Type B pancreatic cell (in vitro differentiated cells): ENCODE measurements around the gene DNM1L. TPM values are rescaled to one million over a fixed set of nuclear protein-coding genes. Genes with fewer than 3 reads are reported as not detected.
"Not testable (repeated sequence)": the region's sequence is repeated elsewhere in the genome, so short reads cannot be mapped to it uniquely, and the experiment has no call there.

Source experiments
- DNase-seq: peaks from one replicate; pipeline ENCODE4 v3.0.0; 2021; ENCODE audit warnings: mixed read lengths; ENCODE audit not compliant: unreplicated experiment; ENCODE audit errors: extremely low spot score
- H3K27ac Mint-ChIP-seq: 2 replicates; pipeline ENCODE4 v1.8.0; 2021; ENCODE audit warnings: mild to moderate bottlenecking, mixed read lengths
- H3K27me3 Mint-ChIP-seq: 2 replicates; pipeline ENCODE4 v1.8.0; 2021; ENCODE audit warnings: mixed read lengths
- H3K36me3 Mint-ChIP-seq: 2 replicates; pipeline ENCODE4 v1.8.0; 2021; ENCODE audit warnings: mixed read lengths
- H3K4me1 Mint-ChIP-seq: one replicate; pipeline ENCODE4 v1.8.0; 2021; ENCODE audit warnings: mixed read lengths; ENCODE audit not compliant: unreplicated experiment
- H3K4me3 Mint-ChIP-seq: 2 replicates; pipeline ENCODE4 v1.8.0; 2021; ENCODE audit warnings: mild to moderate bottlenecking, mixed read lengths
- H3K9me3 Mint-ChIP-seq: 2 replicates; pipeline ENCODE4 v1.8.0; 2021; ENCODE audit warnings: mixed read lengths
- total RNA-seq: library from RNA; stranded (reverse); gene quantifications from 2 replicates; pipeline ENCODE4 v1.2.1, GENCODE V29; 2021; ENCODE audit warnings: low replicate concordance
- TF ChIP-seq, protein P1 (sequence below): fragments of 200-600 bp; sonication (generic); conservative IDR thresholded peaks from 2 replicates; pipeline ENCODE4 v1.5.0; 2021; ENCODE audit warnings: antibody characterized with exemption, mild to moderate bottlenecking

DNM1L gene
- total RNA-seq, 1 donor from 2014 or later, result 76.8 TPM

DNA sequence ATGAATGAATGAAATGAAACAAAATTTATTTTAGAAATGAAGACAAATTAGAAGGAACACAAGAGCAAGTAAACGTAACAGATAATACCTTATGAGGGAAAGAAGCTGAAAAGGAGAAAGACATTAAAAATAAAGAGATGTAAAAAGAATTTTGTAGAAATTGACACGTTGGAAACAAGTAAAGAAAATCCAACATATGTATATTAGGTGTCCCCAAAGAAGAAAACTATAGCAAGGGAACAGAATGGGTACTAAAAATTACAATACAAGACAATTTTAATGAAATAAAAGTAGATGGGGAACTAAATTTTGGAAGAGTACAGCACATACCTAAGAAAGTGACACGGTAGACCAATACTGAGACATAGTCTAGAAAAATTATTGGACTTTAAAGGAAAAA, 16.7 kb downstream of the DNM1L start:
- H3K27ac Mint-ChIP-seq, result no peak overlapping the region
- peaks cover 7% of the 10 kb centered on the region for H3K4me1 Mint-ChIP-seq
- H3K36me3 Mint-ChIP-seq, result peaks cover 48% of the 10 kb centered on the region
- no peak for DNase-seq
- TF ChIP-seq, protein P1, sequence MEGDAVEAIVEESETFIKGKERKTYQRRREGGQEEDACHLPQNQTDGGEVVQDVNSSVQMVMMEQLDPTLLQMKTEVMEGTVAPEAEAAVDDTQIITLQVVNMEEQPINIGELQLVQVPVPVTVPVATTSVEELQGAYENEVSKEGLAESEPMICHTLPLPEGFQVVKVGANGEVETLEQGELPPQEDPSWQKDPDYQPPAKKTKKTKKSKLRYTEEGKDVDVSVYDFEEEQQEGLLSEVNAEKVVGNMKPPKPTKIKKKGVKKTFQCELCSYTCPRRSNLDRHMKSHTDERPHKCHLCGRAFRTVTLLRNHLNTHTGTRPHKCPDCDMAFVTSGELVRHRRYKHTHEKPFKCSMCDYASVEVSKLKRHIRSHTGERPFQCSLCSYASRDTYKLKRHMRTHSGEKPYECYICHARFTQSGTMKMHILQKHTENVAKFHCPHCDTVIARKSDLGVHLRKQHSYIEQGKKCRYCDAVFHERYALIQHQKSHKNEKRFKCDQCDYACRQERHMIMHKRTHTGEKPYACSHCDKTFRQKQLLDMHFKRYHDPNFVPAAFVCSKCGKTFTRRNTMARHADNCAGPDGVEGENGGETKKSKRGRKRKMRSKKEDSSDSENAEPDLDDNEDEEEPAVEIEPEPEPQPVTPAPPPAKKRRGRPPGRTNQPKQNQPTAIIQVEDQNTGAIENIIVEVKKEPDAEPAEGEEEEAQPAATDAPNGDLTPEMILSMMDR, result no peak
- H3K27me3 Mint-ChIP-seq, result no peaks in the 10 kb centered on the region
- peaks cover 4% of the 10 kb centered on the region for H3K9me3 Mint-ChIP-seq
- H3K4me3 Mint-ChIP-seq, result no peak overlapping the region

DNA sequence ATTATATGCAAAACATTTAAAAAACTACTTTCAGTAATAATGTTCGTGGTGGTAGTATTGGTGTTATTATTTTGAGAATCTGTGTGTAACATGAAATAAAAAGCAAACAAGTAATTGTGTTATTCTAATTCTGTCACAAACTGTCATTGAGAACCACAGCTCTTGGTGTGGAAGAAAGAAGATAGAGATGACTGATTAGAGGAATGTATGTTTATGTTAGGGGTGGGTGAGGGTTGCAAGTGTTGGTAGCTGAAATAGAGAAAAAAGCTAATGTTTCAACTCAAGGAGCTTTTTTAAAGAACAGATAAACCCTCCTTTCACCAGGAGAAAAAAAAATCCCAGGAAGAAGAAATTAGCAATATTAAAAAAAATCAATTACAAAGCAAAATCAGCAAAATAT, 18.3 kb downstream of the DNM1L start:
- TF ChIP-seq, protein P1, result no peak
- DNase-seq, result no peak
- Mint-ChIP-seq H3K4me3 (no peak overlapping the region), H3K36me3 (peaks cover 47% of the 10 kb centered on the region), H3K27ac (no peak overlapping the region), H3K9me3 (peaks cover 4% of the 10 kb centered on the region), H3K27me3 (no peaks in the 10 kb centered on the region), H3K4me1 (peaks cover 7% of the 10 kb centered on the region)

DNA sequence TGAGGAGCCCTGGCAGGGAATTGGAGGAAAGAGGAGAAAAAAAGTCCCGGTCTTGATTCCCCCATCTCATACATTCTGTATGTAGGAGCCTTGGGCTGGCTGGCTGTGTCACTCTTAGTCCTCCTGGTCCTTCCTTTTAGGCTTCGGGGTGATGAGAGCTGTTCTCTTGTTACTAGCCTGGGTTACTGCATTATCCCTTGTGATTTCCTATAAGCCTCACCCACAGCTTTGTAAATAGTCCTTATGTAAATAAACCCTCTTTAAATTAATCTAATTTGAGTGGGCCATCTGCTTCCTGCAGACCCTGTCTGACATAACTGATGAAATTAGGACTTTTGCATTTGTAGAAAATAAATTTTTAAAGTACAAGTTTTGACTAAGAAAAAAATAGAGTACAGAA, 19.2 kb downstream of the DNM1L start:
- no peaks in the 10 kb centered on the region for H3K27me3 Mint-ChIP-seq
- H3K36me3 Mint-ChIP-seq, result peaks cover 44% of the 10 kb centered on the region
- TF ChIP-seq, protein P1, result no peak
- H3K9me3 Mint-ChIP-seq, result peaks cover 4% of the 10 kb centered on the region
- no peak overlapping the region for H3K27ac Mint-ChIP-seq
- DNase-seq, result no peak
- peaks cover 7% of the 10 kb centered on the region for H3K4me1 Mint-ChIP-seq
- no peak overlapping the region for H3K4me3 Mint-ChIP-seq

DNA sequence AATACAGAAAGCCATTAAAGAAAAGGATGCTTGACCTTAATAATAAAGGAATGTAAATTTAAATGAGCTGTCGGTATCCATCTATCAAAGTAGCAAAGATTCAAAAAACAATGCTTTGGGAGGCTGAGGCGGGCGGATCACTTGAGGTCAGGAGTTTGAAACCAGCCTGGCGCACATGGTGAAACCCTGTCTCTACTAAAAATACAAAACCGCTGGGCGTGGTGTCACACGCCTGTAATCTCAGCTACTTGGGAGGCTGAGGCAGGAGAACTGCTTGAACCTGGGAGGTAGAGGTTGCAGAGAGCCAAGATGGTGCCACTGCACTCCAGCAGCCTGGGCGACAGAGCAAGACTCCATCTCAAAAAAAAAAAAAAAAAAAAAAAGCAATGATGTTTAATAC, 20.3 kb downstream of the DNM1L start:
- not testable (repeated sequence) for H3K27me3 Mint-ChIP-seq, H3K4me3 Mint-ChIP-seq, DNase-seq, H3K9me3 Mint-ChIP-seq, H3K4me1 Mint-ChIP-seq, H3K27ac Mint-ChIP-seq
- H3K36me3 Mint-ChIP-seq, result peaks cover 37% of the 10 kb centered on the region

DNA sequence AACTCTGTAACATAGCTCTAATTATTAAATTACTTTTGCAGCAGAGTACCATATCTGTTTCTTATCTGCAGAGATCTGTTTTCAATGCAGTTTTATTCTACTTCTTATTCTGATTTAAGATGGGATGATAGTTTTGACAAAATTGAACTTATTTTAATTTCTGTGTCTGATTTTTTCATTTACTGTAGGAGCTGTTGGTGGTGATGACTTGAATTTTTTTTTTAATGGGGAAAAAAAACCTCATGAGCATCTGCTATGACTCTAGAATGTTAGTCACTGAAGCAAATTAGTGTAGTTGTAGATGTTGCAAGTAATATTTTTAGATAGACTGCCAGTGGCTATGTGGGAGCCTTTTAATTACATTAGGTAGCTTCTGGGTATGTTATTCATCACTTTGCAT, 23.4 kb downstream of the DNM1L start:
- no peaks in the 10 kb centered on the region for H3K27me3 Mint-ChIP-seq
- peaks cover 15% of the 10 kb centered on the region for H3K36me3 Mint-ChIP-seq
- no peak overlapping the region for H3K4me3 Mint-ChIP-seq
- TF ChIP-seq, protein P1, result no peak
- no peak for DNase-seq
- no peak overlapping the region for H3K27ac Mint-ChIP-seq
- peaks cover 2% of the 10 kb centered on the region for H3K4me1 Mint-ChIP-seq
- no peaks in the 10 kb centered on the region for H3K9me3 Mint-ChIP-seq

DNA sequence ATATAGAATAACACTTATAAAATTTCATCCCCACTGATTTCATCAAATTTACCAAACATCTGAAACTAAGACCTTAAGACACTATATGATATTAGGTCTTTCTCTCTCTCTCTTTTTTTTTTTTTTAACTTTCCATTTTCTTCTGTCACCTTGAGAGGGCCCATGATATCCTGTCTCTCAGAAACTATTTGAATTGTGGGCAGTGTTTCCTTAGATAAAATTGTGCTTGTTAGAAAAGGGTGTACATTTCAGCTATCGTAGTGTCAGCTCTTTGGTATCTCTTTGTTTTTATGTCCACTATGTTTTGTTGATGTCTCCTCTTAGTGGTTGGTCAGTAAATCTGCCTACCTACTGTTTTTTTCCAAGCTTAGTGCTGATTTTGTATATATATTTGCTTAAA, 23.8 kb downstream of the DNM1L start:
- Mint-ChIP-seq H3K9me3 (no peaks in the 10 kb centered on the region), H3K36me3 (peaks cover 13% of the 10 kb centered on the region)
- DNase-seq, result no peak

More for the DNA sequence above, 23.8 kb downstream of the DNM1L start:
- H3K27me3 Mint-ChIP-seq, result no peaks in the 10 kb centered on the region
- TF ChIP-seq, protein P1, result no peak
- H3K27ac Mint-ChIP-seq, result no peak overlapping the region
- H3K4me1 Mint-ChIP-seq, result no peaks in the 10 kb centered on the region
- no peak overlapping the region for H3K4me3 Mint-ChIP-seq
